Measurements from ENCODE around the gene CTNND2.
"Not testable (repeated sequence)": the region's sequence is repeated elsewhere in the genome, so short reads cannot be mapped to it uniquely, and the experiment has no call there.

Gene CTNND2

GRCh38 chr5:11857391-11857790 lies 46.9 kb downstream of the CTNND2 start:
- no peak for ATAC-seq

- no peak for ATAC-seq
Observed at GRCh38 chr5:11854936-11855335, 49.3 kb downstream of the CTNND2 start.

GRCh38 chr5:11853796-11854195 lies 50.5 kb downstream of the CTNND2 start:
- no peak for ATAC-seq

- ATAC-seq: no peak
Observed at GRCh38 chr5:11853140-11853539, 51.1 kb downstream of the CTNND2 start.

- no peak for ATAC-seq
Observed at GRCh38 chr5:11852717-11853087, 51.5 kb downstream of the CTNND2 start.

GRCh38 chr5:11851965-11852716 lies 52.1 kb downstream of the CTNND2 start:
- ATAC-seq: no peak

GRCh38 chr5:11851416-11851815 lies 52.8 kb downstream of the CTNND2 start:
- no peak for ATAC-seq

- not testable (repeated sequence) for ATAC-seq
Observed at GRCh38 chr5:11828566-11828965, 75.7 kb downstream of the CTNND2 start.

GRCh38 chr5:11822598-11822997 lies 81.6 kb downstream of the CTNND2 start:
- no peak for ATAC-seq

GRCh38 chr5:11815916-11816315 lies 88.3 kb downstream of the CTNND2 start:
- ATAC-seq: no peak

GRCh38 chr5:11815481-11815880 lies 88.8 kb downstream of the CTNND2 start:
- no peak for ATAC-seq

GRCh38 chr5:11814373-11814772 lies 89.9 kb downstream of the CTNND2 start:
- ATAC-seq: no peak

GRCh38 chr5:11809407-11809806 lies 94.8 kb downstream of the CTNND2 start:
- ATAC-seq: no peak

- no peak for ATAC-seq
Observed at GRCh38 chr5:11803436-11803835, 100.8 kb downstream of the CTNND2 start.

GRCh38 chr5:11801061-11801460 lies 103.2 kb downstream of the CTNND2 start:
- ATAC-seq: no peak

GRCh38 chr5:11797132-11797531 lies 107.1 kb downstream of the CTNND2 start:
- no peak for ATAC-seq

GRCh38 chr5:11793396-11793795 lies 110.8 kb downstream of the CTNND2 start:
- no peak for ATAC-seq

- no peak for ATAC-seq
Observed at GRCh38 chr5:11792621-11793020, 111.6 kb downstream of the CTNND2 start.

GRCh38 chr5:11791792-11792191 lies 112.5 kb downstream of the CTNND2 start:
- no peak for ATAC-seq

GRCh38 chr5:11790201-11790600 lies 114.0 kb downstream of the CTNND2 start:
- no peak for ATAC-seq

- ATAC-seq: no peak
Observed at GRCh38 chr5:11785771-11786352, 118.4 kb downstream of the CTNND2 start.

GRCh38 chr5:11780641-11781345 lies 123.5 kb downstream of the CTNND2 start:
- ATAC-seq: no peak

GRCh38 chr5:11777096-11777495 lies 127.2 kb downstream of the CTNND2 start:
- no peak for ATAC-seq

- no peak for ATAC-seq
Observed at GRCh38 chr5:11770310-11770709, 133.9 kb downstream of the CTNND2 start.
